KMS-11 (cell line): ENCODE results near the gene RPRD1A.

Experiments used
- H2AFZ ChIP-seq: fragments of 200-600 bp; sonication (generic); 2 replicates; pipeline ENCODE4 v1.6.1; 2016; ENCODE audit warnings: antibody characterized with exemption, mixed run types, low read depth
- H3K27ac ChIP-seq: fragments of 200-600 bp; sonication (generic); 2 replicates; pipeline ENCODE4 v1.6.1; 2016; ENCODE audit warnings: mild to moderate bottlenecking, mixed run types
- H3K27me3 ChIP-seq: fragments of 200-600 bp; sonication (generic); 2 replicates; pipeline ENCODE4 v1.6.1; 2017; ENCODE audit warnings: mild to moderate bottlenecking, low read depth, mixed run types, moderate library complexity; ENCODE audit not compliant: insufficient read depth
- H3K36me3 ChIP-seq: fragments of 200-600 bp; sonication (generic); 2 replicates; pipeline ENCODE4 v1.6.1; 2017; ENCODE audit warnings: mild to moderate bottlenecking, mixed run types; ENCODE audit not compliant: insufficient read depth
- H3K4me1 ChIP-seq: fragments of 200-600 bp; sonication (generic); 2 replicates; pipeline ENCODE4 v1.6.1; 2016; ENCODE audit warnings: mild to moderate bottlenecking, low read depth, mixed run types; ENCODE audit not compliant: poor library complexity, severe bottlenecking
- H3K4me2 ChIP-seq: fragments of 200-600 bp; sonication (generic); 2 replicates; pipeline ENCODE4 v1.7.0; 2016; ENCODE audit warnings: mild to moderate bottlenecking, mixed run types
- H3K4me3 ChIP-seq: fragments of 200-600 bp; sonication (generic); IDR thresholded peaks from 2 replicates; pipeline ENCODE4 v1.6.1; 2017; ENCODE audit warnings: low read depth, low read length, mixed read lengths; ENCODE audit not compliant: insufficient read depth
- H3K79me2 ChIP-seq: fragments of 200-600 bp; sonication (generic); 2 replicates; pipeline ENCODE4 v1.6.1; 2016; ENCODE audit warnings: low read depth, mixed run types; ENCODE audit not compliant: insufficient read depth
- H3K9ac ChIP-seq: fragments of 200-600 bp; sonication (generic); 2 replicates; pipeline ENCODE4 v1.6.1; 2016; ENCODE audit warnings: mild to moderate bottlenecking, mixed run types
- H4K20me1 ChIP-seq: fragments of 200-600 bp; sonication (generic); 2 replicates; pipeline ENCODE4 v1.6.1; 2016; ENCODE audit warnings: mild to moderate bottlenecking, mixed run types; ENCODE audit not compliant: insufficient read depth
- CTCF ChIP-seq: fragments of 200-600 bp; sonication (generic); conservative IDR thresholded peaks from 2 replicates; pipeline ENCODE4 v1.6.1; 2017; ENCODE audit warnings: low read depth, mild to moderate bottlenecking, antibody characterized with exemption, low read length, moderate library complexity, mixed read lengths

The RPRD1A gene

DNA sequence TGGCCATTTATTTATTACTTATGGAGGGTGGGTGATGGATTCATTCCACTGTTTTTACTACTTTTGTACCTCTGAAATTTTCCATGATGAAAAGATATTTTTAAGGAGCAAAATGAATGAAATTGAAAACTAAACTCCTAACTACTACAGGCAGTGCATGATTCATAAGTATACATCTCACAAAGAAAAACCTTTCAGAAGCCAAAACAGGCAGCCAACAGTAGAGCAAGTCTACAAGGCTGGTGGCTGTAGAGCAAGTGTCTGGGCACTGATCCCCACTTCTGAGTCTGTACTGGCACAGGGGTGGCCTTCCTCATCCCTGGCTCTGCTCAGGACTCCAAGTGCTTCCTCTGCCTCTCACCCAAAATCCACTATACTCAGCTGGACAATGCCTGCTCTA is 103.0 kb downstream of the RPRD1A start:
- Histone ChIP-seq H3K9ac (no peak overlapping the region), H3K27ac (no peak overlapping the region)
- TF ChIP-seq CTCF, result no peak

DNA sequence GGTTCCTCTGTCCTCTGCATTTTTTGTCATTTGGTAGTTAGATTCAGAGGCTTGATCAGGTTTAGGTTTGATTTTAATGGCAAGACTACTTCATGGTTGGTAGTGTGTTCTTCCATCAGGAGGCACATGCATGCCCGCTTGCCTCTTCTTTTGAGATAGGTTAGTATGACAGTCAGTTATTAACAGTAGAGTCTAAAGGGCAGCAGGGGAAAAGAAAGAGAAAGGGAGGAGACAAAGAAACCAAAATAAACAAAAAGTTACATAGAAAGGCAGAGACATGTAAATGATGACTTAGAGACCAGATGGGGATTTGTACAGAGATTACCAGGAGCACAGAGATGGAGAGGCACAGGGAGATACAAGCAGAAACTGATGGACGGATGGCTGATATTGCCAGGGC is 105.0 kb downstream of the RPRD1A start:
- Histone ChIP-seq H3K4me2 (no peak overlapping the region), H3K27me3 (no peaks in the 10 kb centered on the region), H3K79me2 (no peaks in the 10 kb centered on the region), H4K20me1 (no peaks in the 10 kb centered on the region), H3K4me1 (no peaks in the 10 kb centered on the region), H3K9ac (no peak overlapping the region), H2AFZ (no peak overlapping the region), H3K27ac (no peak overlapping the region), H3K36me3 (no peaks in the 10 kb centered on the region), H3K4me3 (no peak overlapping the region)
- TF ChIP-seq CTCF, result no peak

More for the DNA sequence above, 103.0 kb downstream of the RPRD1A start:
- no peaks in the 10 kb centered on the region for H3K27me3 ChIP-seq
- no peaks in the 10 kb centered on the region for H3K36me3 ChIP-seq
- H3K4me1 ChIP-seq, result no peaks in the 10 kb centered on the region
- no peak overlapping the region for H2AFZ ChIP-seq
- no peak overlapping the region for H3K4me3 ChIP-seq
- H4K20me1 ChIP-seq, result no peaks in the 10 kb centered on the region
- no peak overlapping the region for H3K4me2 ChIP-seq
- no peaks in the 10 kb centered on the region for H3K79me2 ChIP-seq

GRCh38 chr18:35956226-35956625 is 111.1 kb downstream of the RPRD1A start:
- TF ChIP-seq CTCF, result no peak
- Histone ChIP-seq H3K79me2 (no peaks in the 10 kb centered on the region), H2AFZ (no peak overlapping the region), H3K27ac (no peak overlapping the region), H3K9ac (no peak overlapping the region), H3K4me1 (peaks cover 11% of the 10 kb centered on the region), H3K36me3 (no peaks in the 10 kb centered on the region), H4K20me1 (no peaks in the 10 kb centered on the region), H3K4me3 (no peak overlapping the region), H3K4me2 (no peak overlapping the region), H3K27me3 (no peaks in the 10 kb centered on the region)

DNA sequence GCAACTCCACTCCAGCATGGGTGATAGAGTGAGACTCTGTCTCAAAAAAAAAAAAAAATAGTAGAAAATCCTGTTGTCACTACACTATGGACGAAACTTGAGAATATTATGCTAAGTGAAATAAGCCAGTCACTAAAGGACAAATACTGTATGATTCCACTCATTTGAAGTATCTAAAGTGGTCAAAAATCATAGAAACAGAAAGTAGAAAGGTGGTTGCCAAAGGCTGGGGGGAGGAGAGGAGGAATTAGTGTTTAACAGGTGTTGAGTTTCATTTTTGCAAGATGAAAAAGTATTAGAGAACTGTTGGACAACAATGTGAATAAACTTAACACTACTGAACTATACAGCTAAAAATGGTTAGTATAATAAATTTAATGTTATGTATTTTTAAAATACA is 113.7 kb downstream of the RPRD1A start:
- peak overlapping the region; percentile 30; the same call in 1 of the 2 replicates for H3K4me2 ChIP-seq
- no peak for TF ChIP-seq CTCF

More for the DNA sequence above, 113.7 kb downstream of the RPRD1A start:
- H3K27me3 ChIP-seq, result no peaks in the 10 kb centered on the region
- H3K27ac ChIP-seq, result no peak overlapping the region
- no peak overlapping the region for H2AFZ ChIP-seq
- peaks cover 11% of the 10 kb centered on the region for H3K4me1 ChIP-seq
- no peaks in the 10 kb centered on the region for H3K79me2 ChIP-seq
- H3K36me3 ChIP-seq, result no peaks in the 10 kb centered on the region
- no peak overlapping the region for H3K4me3 ChIP-seq
- H4K20me1 ChIP-seq, result no peaks in the 10 kb centered on the region
- no peak overlapping the region for H3K9ac ChIP-seq
